Stimulated activated CD8-positive, alpha-beta memory T cell treated with anti-CD3 and anti-CD28 coated beads, Interleukin-7, amount 100 ng/mL, for 1 hour (primary cell): Measurements from ENCODE around the gene ABT1.
"Not testable (repeated sequence)": the region's sequence is repeated elsewhere in the genome, so short reads cannot be mapped to it uniquely, and the experiment has no call there.

Experiments used
- DNase-seq, 2 donors: peaks; one replicate each; pipeline ENCODE4 v3.0.0-alpha.2; 2020; ENCODE audit warnings: low read depth in 2 of 2

Gene ABT1

GRCh38 chr6:26596579-26597388 is at the start of gene ABT1:
ABT1 (plus strand) TSS chr6:26596953; CDS start chr6:26596983, 30 bp downstream.
- DNase-seq = peak; percentile 94 to 96

- DNase-seq = not testable (repeated sequence)
These were observed 49.4 kb upstream of the ABT1 start for GRCh38 chr6:26547363-26547762.

DNA sequence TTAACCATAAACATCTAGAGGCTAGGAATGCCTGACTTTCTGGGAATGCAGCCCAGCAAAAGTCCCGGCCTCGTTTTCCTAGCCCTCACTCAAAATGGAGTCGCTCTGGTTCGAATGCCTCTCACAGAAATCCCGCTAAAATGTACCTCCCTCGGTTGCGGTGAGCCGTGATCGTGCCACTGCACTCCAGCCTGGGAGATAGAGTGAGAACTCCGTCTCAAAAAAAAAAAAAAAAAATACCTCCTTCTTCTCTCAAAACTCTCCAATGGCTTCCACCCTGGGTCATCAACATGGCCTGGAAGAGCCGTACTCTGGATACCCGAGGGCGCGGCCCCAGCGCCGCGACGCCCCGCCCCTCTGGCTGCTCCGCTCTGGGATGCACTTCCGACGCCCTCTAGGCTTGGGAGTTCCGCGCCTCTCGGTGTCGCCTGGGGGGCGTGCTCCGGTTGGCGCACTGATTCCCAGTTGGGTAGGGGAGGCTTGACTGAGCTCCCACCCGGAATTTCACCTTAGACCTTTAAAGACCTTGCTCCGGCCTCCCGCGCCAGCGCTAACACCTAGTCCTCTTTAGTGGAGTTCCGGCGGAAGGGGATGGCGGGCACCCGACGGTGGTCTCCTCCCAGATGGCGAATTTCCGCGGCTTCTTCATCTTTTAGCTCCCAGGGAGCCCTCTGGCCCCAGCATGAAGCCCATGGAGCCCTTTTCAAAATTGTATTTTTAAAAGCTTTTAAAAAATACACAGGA is 46.3 kb upstream of the ABT1 start:
- no peak for DNase-seq

- DNase-seq = no peak
These were observed 44.5 kb upstream of the ABT1 start for GRCh38 chr6:26552205-26552604.

GRCh38 chr6:26552640-26553188 is 44.0 kb upstream of the ABT1 start:
- no peak for DNase-seq

DNA sequence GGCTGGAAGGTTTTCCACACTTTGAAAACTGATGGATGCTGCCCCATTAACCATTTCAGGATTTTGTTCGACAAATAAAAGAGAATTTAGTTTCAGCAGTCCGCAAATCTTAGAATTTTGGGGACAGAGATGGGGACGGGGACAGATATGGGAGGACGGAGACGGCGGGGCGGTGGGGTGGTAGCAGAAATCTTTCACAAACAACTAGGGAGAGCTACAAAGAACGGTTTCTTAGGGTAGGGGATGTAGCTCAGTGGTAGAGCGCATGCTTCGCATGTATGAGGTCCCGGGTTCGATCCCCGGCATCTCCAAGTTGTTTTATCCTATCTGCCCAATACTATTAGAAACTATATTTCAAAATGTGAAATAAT is 43.5 kb upstream of the ABT1 start:
- DNase-seq = peak; percentile 55 to 58

- DNase-seq = peak; percentile 45 to 61
These were observed 42.9 kb upstream of the ABT1 start for GRCh38 chr6:26553635-26554446.

GRCh38 chr6:26554447-26554696 is 42.4 kb upstream of the ABT1 start:
- DNase-seq = no peak

DNA sequence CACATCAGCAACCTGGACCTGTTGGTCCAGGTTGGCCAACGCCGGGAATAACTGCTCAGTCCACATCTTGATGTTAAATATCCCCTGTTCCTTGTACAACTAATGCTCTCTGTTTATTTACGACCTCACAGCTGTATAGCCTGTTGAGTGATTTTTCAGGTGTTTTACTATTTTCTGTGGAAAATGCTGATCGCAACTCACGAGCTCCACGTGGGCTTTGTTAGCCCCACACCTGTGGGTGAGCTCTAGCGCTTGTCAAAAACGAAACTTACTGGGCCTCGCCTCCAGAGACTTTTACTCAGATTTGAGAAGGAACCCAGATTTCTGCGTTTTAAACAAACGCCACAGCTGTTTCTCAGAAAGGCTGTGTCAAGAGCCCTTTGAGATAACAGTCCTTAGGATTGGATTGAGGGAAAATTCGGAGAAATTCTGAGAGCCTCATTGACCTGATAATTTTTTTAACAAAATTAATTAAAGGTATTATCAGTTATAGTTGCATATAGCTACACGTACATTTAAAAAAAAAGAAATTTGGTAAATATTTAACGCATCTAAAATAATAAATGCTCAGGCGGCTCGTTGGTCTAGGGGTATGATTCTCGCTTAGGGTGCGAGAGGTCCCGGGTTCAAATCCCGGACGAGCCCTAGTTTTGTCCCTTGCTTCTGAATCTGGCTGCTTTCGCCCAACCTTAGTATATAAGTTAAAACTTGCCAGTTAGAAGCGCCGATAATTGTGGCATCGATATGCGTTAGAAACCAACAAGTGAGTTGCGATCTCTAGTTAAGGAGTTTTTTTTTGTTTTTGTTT is 41.9 kb upstream of the ABT1 start:
- no peak for DNase-seq

DNA sequence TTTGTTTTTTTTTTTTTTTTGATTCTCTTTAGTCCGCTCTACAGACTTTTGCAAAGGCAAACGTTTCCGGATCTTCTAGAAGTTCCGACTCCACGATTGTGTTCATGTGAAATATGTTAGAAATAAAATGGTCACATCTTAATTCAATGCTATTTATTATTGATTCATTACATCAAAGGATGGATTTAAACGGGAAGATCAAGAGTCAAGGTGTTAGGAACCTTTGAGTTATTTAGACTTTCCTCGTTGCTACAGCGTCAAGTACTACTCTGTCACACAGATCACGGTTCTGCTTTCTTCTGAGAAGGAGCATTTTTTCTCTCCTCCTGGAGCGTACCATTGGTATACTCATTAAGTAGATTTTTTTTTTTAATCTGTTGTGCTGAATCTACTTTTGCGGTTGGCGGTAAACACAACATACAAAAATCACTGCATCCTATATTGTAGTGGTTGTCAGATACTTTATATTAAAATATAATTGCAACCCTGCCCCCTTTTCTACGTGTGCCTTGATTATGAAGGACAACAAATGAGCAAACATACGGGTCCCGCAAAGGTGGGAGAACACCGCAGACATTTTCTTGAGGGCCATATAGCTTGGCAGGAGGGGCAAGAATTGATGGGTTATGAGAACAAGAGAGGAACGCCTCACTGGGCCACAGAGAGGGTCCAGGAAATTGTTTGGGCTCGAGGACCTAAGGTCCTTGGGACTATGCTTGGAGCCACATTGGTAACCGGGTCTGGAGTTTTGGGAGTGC is 41.1 kb upstream of the ABT1 start:
- DNase-seq = no peak

DNA sequence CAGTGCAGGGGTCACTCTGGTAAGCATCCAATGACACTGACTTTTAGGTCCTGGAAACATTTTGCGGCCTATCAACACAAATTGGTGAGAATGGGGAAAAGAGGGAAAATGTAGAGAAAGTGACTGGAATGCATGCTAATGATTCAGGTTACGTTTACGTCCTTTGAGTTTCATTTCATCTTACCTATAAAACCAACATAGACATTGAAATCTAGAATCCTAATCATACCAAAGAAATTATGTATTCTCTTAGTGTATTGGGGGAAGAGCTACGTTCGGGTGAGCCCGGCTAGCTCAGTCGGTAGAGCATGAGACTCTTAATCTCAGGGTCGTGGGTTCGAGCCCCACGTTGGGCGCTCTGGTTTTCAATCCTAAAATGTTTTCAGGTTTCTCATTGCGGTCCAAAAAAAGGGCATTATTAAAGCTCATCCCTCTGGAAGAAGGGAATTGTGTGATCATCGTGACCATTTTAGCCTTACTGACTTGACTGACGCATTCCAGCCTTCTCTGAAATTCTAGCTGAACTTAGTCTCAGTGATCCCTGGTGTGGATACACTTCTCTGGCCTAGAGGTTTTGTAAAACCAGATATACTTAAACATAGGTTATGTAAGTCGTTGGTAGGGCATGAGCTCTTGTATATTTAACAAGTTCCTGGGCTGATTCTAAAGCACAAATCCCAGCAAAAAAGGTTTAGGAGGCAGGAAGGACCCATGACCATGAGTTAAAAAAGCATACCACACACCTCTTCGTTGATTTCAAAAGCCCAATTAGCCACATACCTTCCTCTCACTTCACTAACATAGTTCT is 40.3 kb upstream of the ABT1 start:
- DNase-seq = no peak

GRCh38 chr6:26561533-26562466 is 35.0 kb upstream of the ABT1 start:
- no peak for DNase-seq

DNA sequence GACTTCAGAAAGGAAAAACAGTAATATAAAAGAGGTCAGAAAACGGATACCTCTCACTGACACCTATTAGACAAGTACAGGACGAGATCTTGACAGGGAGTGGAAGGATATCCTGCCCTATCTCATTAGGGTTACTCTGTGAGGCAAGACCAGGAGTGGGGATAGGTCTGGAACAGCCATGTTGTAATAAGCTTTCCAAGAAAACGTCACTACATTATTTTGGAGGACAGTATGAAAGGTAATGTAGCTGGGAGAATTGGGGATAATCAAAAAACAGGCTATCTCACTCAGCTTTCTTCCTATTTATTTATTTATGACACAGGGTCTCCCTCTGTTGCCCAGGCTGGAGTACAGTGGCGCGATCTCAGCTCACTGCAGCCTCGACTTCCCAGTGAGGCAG is 33.3 kb upstream of the ABT1 start:
- no peak for DNase-seq

GRCh38 chr6:26568601-26569432 is 27.9 kb upstream of the ABT1 start:
- DNase-seq = peak; percentile 99 to 100

GRCh38 chr6:26569433-26569764 is 27.4 kb upstream of the ABT1 start:
- no peak for DNase-seq

DNA sequence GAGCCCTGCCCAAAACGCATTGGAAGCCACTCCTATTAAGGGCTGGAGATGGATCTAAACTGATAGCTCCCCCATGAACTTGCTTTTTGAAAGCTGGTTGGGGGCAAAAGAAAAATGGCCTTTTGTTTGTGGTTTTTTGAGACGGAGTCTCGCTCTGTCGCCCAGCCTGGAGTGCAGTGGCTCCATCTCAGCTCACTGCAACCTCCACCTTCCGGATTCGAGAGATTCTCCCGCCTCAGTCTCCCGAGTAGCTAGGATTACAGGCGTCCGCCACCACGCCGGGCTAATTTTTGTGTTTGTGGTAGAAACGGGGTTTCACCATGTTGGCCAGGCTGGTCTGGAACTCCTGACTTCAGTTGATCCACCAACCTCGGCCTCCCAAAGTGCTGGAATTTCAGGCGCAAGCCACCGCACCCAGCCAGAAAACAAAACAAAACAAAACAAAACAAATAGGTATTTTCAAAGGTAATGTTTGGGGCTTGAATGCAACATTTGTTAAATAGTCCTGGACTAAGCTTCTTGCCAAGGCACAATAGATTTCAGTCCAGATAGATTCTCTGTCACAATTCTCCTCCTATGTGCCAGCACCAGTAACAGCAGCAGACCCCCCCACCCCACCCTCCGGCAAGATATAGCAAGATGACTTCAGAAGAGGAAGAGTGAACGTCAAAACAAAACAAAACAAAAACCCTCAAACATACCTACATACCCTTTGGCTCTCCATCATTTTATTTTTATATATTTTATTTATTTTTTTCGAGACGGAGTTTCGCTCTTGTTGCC is 26.5 kb upstream of the ABT1 start:
- no peak for DNase-seq

GRCh38 chr6:26571592-26572296 is 25.0 kb upstream of the ABT1 start:
- no peak for DNase-seq
